Measurements from ENCODE around the gene CFAP20DC. TPM values are rescaled to one million over a fixed set of nuclear protein-coding genes. Genes with fewer than 3 reads are reported as not detected.
A peak's percentile ranks its signal among the peaks of the same experiment; 100 is the strongest.

Gene CFAP20DC
- total and polyA plus RNA-seq, 8 donors: 0.23 to 1.2 (median 0.39) TPM

DNA sequence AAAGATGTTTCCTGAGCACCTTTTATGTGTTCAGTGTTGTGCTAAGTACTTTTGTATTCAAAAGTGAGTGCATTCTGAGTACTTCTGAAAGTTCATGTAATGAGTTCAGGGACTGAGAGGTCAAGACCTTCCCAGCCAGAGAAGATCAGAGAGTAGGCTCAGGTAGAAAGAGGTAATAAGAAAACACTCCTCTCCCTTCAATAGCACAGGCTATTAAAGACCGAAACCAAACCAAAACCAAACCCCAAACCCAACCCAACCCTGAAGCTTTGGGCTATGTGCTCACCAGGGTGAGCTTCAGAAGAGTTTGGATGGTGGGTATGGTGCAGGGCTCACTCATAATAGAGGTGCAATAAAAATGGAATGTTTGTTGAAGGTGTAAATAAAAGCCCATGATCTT lies 306.5 kb downstream of the CFAP20DC start:
- Histone ChIP-seq H3K9me3 (no peaks in the 10 kb centered on the region), H3K27ac (no peak overlapping the region), H3K27me3 (no peaks in the 10 kb centered on the region), H3K36me3 (no peaks in the 10 kb centered on the region), H3K4me1 (no peaks in the 10 kb centered on the region), H3K4me3 (no peak overlapping the region)
- no peak for DNase-seq
- FAIRE-seq: no peak
- TF ChIP-seq, protein P1, sequence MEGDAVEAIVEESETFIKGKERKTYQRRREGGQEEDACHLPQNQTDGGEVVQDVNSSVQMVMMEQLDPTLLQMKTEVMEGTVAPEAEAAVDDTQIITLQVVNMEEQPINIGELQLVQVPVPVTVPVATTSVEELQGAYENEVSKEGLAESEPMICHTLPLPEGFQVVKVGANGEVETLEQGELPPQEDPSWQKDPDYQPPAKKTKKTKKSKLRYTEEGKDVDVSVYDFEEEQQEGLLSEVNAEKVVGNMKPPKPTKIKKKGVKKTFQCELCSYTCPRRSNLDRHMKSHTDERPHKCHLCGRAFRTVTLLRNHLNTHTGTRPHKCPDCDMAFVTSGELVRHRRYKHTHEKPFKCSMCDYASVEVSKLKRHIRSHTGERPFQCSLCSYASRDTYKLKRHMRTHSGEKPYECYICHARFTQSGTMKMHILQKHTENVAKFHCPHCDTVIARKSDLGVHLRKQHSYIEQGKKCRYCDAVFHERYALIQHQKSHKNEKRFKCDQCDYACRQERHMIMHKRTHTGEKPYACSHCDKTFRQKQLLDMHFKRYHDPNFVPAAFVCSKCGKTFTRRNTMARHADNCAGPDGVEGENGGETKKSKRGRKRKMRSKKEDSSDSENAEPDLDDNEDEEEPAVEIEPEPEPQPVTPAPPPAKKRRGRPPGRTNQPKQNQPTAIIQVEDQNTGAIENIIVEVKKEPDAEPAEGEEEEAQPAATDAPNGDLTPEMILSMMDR (IDR thresholded peaks at IDR 0.05): no peak
- no peak for ATAC-seq
- intact Hi-C loops (cut with DNase I): no loop called here
- WGBS, 2 donors: 87 to 91% methylated on average over 1 of the region's 1 CpG

DNA sequence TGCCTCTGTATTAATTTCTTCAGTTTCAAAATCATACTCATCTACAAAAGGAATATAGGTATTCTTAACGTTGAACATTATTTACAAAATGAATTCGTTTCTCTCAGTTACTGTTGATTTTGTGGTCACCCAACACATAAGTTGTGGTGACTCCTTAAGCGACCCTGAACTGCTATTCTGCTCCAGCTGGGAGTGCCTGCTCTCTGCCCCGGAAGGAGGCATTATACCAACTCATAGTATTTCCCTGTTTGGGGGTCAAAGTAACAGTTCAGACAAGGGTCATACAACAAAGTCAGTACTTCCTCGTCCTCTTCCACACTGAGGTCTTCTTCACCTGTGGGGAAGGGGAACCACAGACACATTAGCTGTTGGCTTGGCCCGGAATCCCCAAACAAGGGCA lies 307.6 kb downstream of the CFAP20DC start:
- FAIRE-seq: no peak
- intact Hi-C loops (cut with DNase I): no loop called here
- no peak overlapping the region for H3K4me3 ChIP-seq
- TF ChIP-seq, protein P1 (IDR thresholded peaks at IDR 0.05): no peak
- H3K27me3 ChIP-seq: no peaks in the 10 kb centered on the region
- no peaks in the 10 kb centered on the region for H3K4me1 ChIP-seq
- 77 to 80% methylated on average over 6 of the region's 6 CpGs for WGBS, 2 donors
- no peak for ATAC-seq
- no peaks in the 10 kb centered on the region for H3K36me3 ChIP-seq
- DNase-seq: no peak
- H3K27ac ChIP-seq: no peak overlapping the region
- H3K9me3 ChIP-seq: no peaks in the 10 kb centered on the region

DNA sequence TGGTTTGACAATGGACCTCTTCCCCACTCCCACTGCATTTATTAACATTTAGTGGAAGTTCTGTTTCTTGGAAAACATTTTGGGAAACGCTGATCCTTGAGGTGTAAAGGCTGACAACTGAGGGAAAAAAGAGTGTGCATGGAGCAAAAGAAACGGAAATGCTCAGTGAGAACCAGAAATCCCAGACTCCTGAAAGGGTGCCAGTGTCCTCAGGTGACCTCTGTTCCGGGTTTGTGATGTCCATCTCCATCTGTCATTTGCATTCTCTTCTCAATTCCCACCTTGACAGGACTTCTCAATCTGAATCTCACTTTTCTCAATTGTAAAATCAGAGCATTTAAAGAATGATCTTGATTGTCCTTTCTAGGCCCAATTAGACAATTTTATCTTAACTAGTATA lies 312.2 kb downstream of the CFAP20DC start:
- intact Hi-C loops (cut with DNase I): no loop called here

DNA sequence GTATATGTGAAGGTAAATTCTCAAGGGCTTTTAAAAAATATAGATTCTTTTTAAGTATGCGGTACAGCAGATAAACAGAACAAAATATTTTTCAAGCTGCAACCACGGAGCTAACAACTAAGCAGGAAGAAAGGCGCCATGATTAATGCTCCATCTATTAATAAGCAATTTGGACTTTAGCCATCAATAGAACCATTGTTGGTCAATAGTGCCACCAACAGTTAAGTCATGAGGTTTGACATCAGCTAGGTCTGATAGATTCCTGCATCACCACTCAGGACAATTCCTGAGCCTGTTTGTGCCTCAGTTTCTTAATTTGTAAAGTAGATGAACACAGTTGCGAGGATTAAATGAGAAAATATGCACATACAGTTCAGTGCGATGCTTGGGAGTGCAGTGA lies 318.2 kb downstream of the CFAP20DC start:
- TF ChIP-seq, protein P1 (IDR thresholded peaks at IDR 0.05): no peak
- H3K9me3 ChIP-seq: no peaks in the 10 kb centered on the region
- DNase-seq (no peak), ATAC-seq (peak in 3 of 4 donors; percentile 45 to 72 (median 64)), FAIRE-seq (no peak)
- H3K27me3 ChIP-seq: no peaks in the 10 kb centered on the region
- intact Hi-C loops (cut with DNase I): no loop called here
- no peaks in the 10 kb centered on the region for H3K4me1 ChIP-seq
- 41 to 45% methylated on average over 5 of the region's 5 CpGs for WGBS, 2 donors
- no peak overlapping the region for H3K4me3 ChIP-seq
- no peak overlapping the region for H3K27ac ChIP-seq
- H3K36me3 ChIP-seq: no peaks in the 10 kb centered on the region

More for the DNA sequence above, 312.2 kb downstream of the CFAP20DC start:
- Histone ChIP-seq H3K9me3 (no peaks in the 10 kb centered on the region), H3K36me3 (no peaks in the 10 kb centered on the region), H3K27me3 (no peaks in the 10 kb centered on the region), H3K4me3 (no peak overlapping the region), H3K27ac (no peak overlapping the region), H3K4me1 (no peaks in the 10 kb centered on the region)
- ATAC-seq (no peak), FAIRE-seq (no peak), DNase-seq (no peak)
- 41 to 58% methylated on average over 3 of the region's 3 CpGs for WGBS, 2 donors
- TF ChIP-seq, protein P1 (IDR thresholded peaks at IDR 0.05): no peak

DNA sequence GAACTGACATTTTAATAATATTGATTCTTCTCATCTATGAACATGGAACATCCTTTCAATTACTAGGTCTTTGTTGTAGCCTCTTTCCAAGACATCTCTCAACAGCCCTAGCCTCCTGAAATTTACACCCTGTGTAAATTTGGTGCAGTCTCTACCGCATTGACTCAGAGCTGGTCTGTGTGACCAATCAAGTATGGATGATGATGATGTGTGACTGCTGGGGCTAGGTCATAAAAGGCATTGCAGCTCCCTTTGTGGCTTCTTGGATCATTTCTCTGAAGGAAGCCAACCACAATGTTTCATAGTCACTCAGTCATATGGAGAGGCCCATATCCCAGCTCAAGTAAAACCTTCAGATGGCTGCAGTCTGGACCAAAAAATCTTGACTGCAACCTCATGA lies 321.1 kb downstream of the CFAP20DC start:
- H3K9me3 ChIP-seq: no peaks in the 10 kb centered on the region
- no peak overlapping the region for H3K27ac ChIP-seq
- DNase-seq (no peak), ATAC-seq (no peak), FAIRE-seq (no peak)
- intact Hi-C loops (cut with DNase I): no loop called here
- no peaks in the 10 kb centered on the region for H3K36me3 ChIP-seq
- H3K4me1 ChIP-seq: no peaks in the 10 kb centered on the region
- no peaks in the 10 kb centered on the region for H3K27me3 ChIP-seq
- 92 to 99% methylated on average over 1 of the region's 1 CpG for WGBS, 2 donors
- no peak overlapping the region for H3K4me3 ChIP-seq
- TF ChIP-seq, protein P1 (IDR thresholded peaks at IDR 0.05): no peak
